NCI-H524 treated with DMSO at 0.1 percent for 48 hours (cell line): ENCODE measurements around the gene CALY.

Source experiments
- DNase-seq: peaks from one replicate; lab custom pipeline; 2025; lab: John Stamatoyannopoulos, UW

Gene CALY

GRCh38 chr10:133366130-133366478 lies 29.4 kb upstream of the CALY start:
- DNase-seq = no peak

GRCh38 chr10:133365461-133366129 lies 28.9 kb upstream of the CALY start:
- DNase-seq = no peak

- no peak for DNase-seq
Observed at GRCh38 chr10:133364645-133365431, 28.1 kb upstream of the CALY start.

GRCh38 chr10:133362846-133363245 lies 26.1 kb upstream of the CALY start:
- DNase-seq = no peak

GRCh38 chr10:133361773-133362441 lies 25.2 kb upstream of the CALY start:
- no peak for DNase-seq

- peak; percentile 70 for DNase-seq
Observed at GRCh38 chr10:133361227-133361626, 24.5 kb upstream of the CALY start.

- no peak for DNase-seq
Observed at GRCh38 chr10:133359972-133360610, 23.4 kb upstream of the CALY start.

GRCh38 chr10:133359554-133359971 lies 22.9 kb upstream of the CALY start:
- DNase-seq = no peak

GRCh38 chr10:133358925-133359310 lies 22.2 kb upstream of the CALY start:
- no peak for DNase-seq

- no peak for DNase-seq
Observed at GRCh38 chr10:133358162-133358924, 21.6 kb upstream of the CALY start.

- no peak for DNase-seq
Observed at GRCh38 chr10:133357285-133358161, 20.8 kb upstream of the CALY start, which contains the start of gene FUOM. Gene FUOM (minus strand): TSS chr10:133358019. CDS start chr10:133358007, 12 bp downstream.

GRCh38 chr10:133356549-133357284 lies 20.0 kb upstream of the CALY start:
- no peak for DNase-seq

GRCh38 chr10:133355991-133356390 lies 19.3 kb upstream of the CALY start:
- no peak for DNase-seq

- DNase-seq = no peak
Observed at GRCh38 chr10:133355266-133355665, 18.6 kb upstream of the CALY start.

- DNase-seq = no peak
Observed at GRCh38 chr10:133354672-133355240, 18.1 kb upstream of the CALY start.

GRCh38 chr10:133353988-133354605 lies 17.4 kb upstream of the CALY start:
- DNase-seq = no peak

- no peak for DNase-seq
Observed at GRCh38 chr10:133353202-133353959, 16.7 kb upstream of the CALY start.
